ENCODE results near the gene PTPRN2. TPM values are rescaled to one million over a fixed set of nuclear protein-coding genes. Genes with fewer than 3 reads are reported as not detected.
"Not testable (repeated sequence)": the region's sequence is repeated elsewhere in the genome, so short reads cannot be mapped to it uniquely, and the experiment has no call there.

PTPRN2 gene
- total and polyA plus RNA-seq, 8 donors: 4.9 to 136 (median 46.8) TPM

DNA sequence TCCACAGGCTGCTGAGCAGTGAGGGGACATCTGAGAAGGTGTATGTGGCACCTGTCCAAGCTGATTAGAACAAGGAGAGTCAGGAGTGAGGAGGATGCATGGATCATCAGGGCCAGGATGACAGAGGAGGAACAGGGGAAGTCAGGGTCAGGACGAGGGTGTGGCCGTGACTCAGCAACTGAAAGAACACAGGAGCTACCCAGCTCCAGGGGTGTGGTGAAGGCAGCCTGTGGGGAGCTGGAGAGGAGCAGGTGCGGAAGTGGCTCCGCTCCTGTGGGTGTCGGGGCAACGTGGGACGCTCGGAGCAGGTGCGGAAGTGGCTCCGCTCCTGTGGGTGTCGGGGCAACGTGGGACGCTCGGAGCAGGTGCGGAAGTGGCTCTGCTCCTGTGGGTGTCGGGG lies 79.3 kb downstream of the PTPRN2 start:
- H3K4me3 ChIP-seq; H3K4me1 ChIP-seq; H3K27me3 ChIP-seq; H3K36me3 ChIP-seq; intact Hi-C loops (cut with DNase I; ENCODE audit: low total_unique reads); H3K27ac ChIP-seq: not testable (repeated sequence)
- peak in 1 of 3 donors; percentile 6 for TF ChIP-seq POLR2AphosphoS5 (IDR thresholded peaks at IDR 0.05)
- H3K9me3 ChIP-seq: peaks cover 10 to 40% (median 35%) of the 10 kb centered on the region in 4 donors
- DNase-seq: peak; percentile 50 to 54
- 62 to 93% (median 82%) methylated on average over 3 to 10 of the region's 16 CpGs for WGBS, 5 donors

GRCh38 chr7:158507917-158508316 lies 79.7 kb downstream of the PTPRN2 start:
- Histone ChIP-seq H3K36me3 (peaks cover 0 to 9% (median 3%) of the 10 kb centered on the region in 4 donors), H3K4me1 (no peaks in the 10 kb centered on the region), H3K27ac (no peak overlapping the region), H3K9me3 (peaks cover 10 to 40% (median 35%) of the 10 kb centered on the region in 4 donors), H3K27me3 (peaks cover 0 to 6% (median 0%) of the 10 kb centered on the region in 3 donors), H3K4me3 (no peak overlapping the region)
- intact Hi-C loops (cut with DNase I; ENCODE audit: low total_unique reads): no loop called here
- 77 to 92% (median 85%) methylated on average over 13 to 15 of the region's 15 CpGs for WGBS, 5 donors
- no peak for TF ChIP-seq POLR2AphosphoS5 (IDR thresholded peaks at IDR 0.05)
- no peak for TF ChIP-seq EP300 (IDR thresholded peaks at IDR 0.05)
- no peak for TF ChIP-seq POLR2A (IDR thresholded peaks at IDR 0.05)
- TF ChIP-seq, protein P1, sequence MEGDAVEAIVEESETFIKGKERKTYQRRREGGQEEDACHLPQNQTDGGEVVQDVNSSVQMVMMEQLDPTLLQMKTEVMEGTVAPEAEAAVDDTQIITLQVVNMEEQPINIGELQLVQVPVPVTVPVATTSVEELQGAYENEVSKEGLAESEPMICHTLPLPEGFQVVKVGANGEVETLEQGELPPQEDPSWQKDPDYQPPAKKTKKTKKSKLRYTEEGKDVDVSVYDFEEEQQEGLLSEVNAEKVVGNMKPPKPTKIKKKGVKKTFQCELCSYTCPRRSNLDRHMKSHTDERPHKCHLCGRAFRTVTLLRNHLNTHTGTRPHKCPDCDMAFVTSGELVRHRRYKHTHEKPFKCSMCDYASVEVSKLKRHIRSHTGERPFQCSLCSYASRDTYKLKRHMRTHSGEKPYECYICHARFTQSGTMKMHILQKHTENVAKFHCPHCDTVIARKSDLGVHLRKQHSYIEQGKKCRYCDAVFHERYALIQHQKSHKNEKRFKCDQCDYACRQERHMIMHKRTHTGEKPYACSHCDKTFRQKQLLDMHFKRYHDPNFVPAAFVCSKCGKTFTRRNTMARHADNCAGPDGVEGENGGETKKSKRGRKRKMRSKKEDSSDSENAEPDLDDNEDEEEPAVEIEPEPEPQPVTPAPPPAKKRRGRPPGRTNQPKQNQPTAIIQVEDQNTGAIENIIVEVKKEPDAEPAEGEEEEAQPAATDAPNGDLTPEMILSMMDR (IDR thresholded peaks at IDR 0.05): no peak
- DNase-seq: no peak

GRCh38 chr7:158507175-158507574 lies 80.4 kb downstream of the PTPRN2 start:
- peaks cover 8 to 32% (median 27%) of the 10 kb centered on the region in 4 donors for H3K9me3 ChIP-seq
- H3K4me3 ChIP-seq; H3K27ac ChIP-seq; DNase-seq; H3K36me3 ChIP-seq; H3K4me1 ChIP-seq; H3K27me3 ChIP-seq; intact Hi-C loops (cut with DNase I; ENCODE audit: low total_unique reads): not testable (repeated sequence)
- 74 to 83% (median 75%) methylated on average over 7 of the region's 7 CpGs for WGBS, 5 donors

DNA sequence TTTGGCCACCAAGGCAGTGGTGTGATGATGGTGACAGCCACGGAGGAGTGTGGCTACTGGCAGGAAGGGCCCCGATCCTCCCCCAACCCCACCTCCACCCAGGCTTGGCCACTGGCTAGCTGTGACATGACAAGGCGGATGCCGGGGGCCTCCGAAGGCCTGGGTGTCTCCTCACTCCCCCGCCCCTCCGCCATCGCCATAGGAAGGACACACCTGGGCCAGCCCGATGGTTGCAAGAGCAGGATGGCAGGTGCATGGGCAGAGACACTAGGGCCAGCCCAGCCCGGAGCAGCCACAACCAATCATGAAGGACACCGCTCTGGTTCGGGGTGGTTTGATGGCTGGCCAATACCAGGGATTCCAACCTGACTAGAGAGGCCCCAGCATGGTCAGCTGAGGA lies 81.0 kb downstream of the PTPRN2 start:
- WGBS, 5 donors: 96 to 99% (median 98%) methylated on average over 10 to 12 of the region's 12 CpGs
- intact Hi-C loops (cut with DNase I; ENCODE audit: low total_unique reads): no loop called here
- Histone ChIP-seq H3K9me3 (peaks cover 3 to 27% (median 22%) of the 10 kb centered on the region in 4 donors), H3K4me1 (no peaks in the 10 kb centered on the region), H3K27ac (no peak overlapping the region), H3K4me3 (no peak overlapping the region), H3K36me3 (peaks cover 0 to 5% (median under 1%) of the 10 kb centered on the region in 4 donors), H3K27me3 (peaks cover 0 to 6% (median 0%) of the 10 kb centered on the region in 3 donors)
- no peak for DNase-seq
- TF ChIP-seq POLR2A (IDR thresholded peaks at IDR 0.05): no peak
- TF ChIP-seq, protein P1 (IDR thresholded peaks at IDR 0.05): no peak
- no peak for TF ChIP-seq POLR2AphosphoS5 (IDR thresholded peaks at IDR 0.05)
- TF ChIP-seq EP300 (IDR thresholded peaks at IDR 0.05): no peak

DNA sequence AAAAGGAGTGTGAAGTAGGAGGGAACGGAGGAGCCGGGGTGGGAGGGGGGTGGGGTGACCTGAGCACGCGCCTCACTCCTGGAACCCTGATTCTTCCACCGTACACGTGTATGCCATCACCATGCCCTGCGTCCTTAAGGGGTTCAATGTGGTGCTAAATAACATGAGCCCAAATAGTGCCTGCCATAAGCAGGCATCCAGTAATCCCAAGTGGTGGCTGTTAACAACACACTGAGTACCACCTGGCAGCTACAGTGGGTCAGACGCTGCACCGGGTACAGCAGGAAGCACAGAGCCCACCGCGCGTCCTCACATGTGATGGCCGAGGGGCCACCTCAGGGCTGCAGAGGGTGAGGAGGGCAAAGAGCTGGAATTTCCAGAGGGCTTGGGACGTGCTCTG lies 81.9 kb downstream of the PTPRN2 start:
- DNase-seq: no peak
- peaks cover 0 to 6% (median 0%) of the 10 kb centered on the region in 3 donors for H3K27me3 ChIP-seq
- H3K27ac ChIP-seq: no peak overlapping the region
- peaks cover 0 to 18% (median 15%) of the 10 kb centered on the region in 4 donors for H3K9me3 ChIP-seq
- intact Hi-C loops (cut with DNase I; ENCODE audit: low total_unique reads): no loop called here
- H3K4me3 ChIP-seq: no peak overlapping the region
- TF ChIP-seq EP300 (IDR thresholded peaks at IDR 0.05) (no peak), POLR2A (IDR thresholded peaks at IDR 0.05) (no peak), POLR2AphosphoS5 (IDR thresholded peaks at IDR 0.05) (no peak)
- TF ChIP-seq, protein P1 (IDR thresholded peaks at IDR 0.05): no peak
- no peaks in the 10 kb centered on the region for H3K4me1 ChIP-seq
- no peaks in the 10 kb centered on the region for H3K36me3 ChIP-seq
- WGBS, 5 donors: 95 to 99% (median 98%) methylated on average over 14 of the region's 14 CpGs
